GM12892 (cell line): ENCODE data around the gene B9D1.

ENCODE experiments used
- POLR2A ChIP-seq: IDR thresholded peaks from 2 replicates; pipeline ENCODE4 v1.6.1; 2011; ENCODE audit warnings: low read depth, low read length, control low read depth
- TAF1 ChIP-seq: IDR thresholded peaks from 2 replicates; pipeline ENCODE4 v1.6.1; 2011; ENCODE audit warnings: low read depth, mild to moderate bottlenecking, control low read depth, low read length, borderline replicate concordance

- TF ChIP-seq POLR2A (no peak), TAF1 (no peak)
Measured at GRCh38 chr17:19302791-19303331, 59.7 kb downstream of the B9D1 start.
